GM19238 (cell line): ENCODE results near the gene NFIA.

Experiments used
- DNase-seq: peaks from one replicate; pipeline ENCODE4 v3.0.0; 2011; ENCODE audit warnings: low spot score; ENCODE audit not compliant: insufficient read length

The NFIA gene

DNA sequence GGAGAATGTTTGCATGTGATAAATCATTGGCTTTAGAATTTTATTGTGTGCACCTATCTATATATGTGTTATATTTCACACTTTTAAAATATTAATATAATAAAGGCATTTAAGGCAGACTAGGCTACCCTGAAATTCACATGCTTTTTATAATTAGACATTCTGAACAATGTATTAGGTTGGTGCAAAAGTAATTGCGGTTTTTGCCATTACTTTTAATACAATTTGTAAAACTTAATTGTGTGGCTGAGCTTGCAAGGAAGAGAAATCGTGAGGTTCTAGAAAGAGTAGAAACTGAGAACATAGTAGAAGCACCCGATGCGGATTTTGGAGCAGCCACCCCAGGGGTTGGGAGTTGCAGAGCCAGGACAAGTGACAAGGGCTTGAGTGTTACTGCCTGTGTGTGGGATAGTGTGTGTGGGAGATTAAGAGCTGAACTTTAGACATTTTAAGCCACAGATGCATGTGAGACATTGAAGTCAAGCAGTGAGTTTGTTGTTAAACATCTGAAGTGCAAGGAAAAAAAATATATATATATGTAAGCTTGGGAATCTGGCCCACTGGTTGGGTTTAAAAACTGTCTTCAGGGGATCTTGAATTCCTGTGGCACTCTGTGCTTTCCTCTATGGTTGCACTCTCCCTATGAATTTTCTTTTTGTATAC, 398.0 kb downstream of the NFIA start:
- DNase-seq: no peak

DNA sequence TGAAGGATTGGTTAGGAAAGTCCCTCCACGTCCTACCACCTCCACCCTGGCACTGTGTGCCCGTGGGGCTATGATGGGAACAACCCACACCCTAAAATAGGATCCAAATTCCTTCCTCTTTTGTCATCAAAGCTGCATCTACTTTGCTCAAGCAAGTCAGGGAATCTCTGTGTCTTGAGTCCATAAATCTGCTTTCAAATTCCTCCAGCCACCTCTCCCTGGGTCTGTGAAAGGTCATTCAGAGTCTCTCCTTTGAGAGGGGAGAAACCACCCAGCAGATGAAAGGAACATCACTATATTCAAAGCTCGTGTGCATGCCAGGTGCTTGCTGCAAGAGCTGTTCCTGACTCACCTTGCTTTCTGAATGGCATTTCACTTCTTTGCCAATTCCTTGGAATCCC, 399.0 kb downstream of the NFIA start:
- DNase-seq: no peak

- no peak for DNase-seq
Measured at GRCh38 chr1:61482170-61482734, 399.9 kb downstream of the NFIA start.

GRCh38 chr1:61486783-61487536, 404.6 kb downstream of the NFIA start:
- DNase-seq: no peak

DNA sequence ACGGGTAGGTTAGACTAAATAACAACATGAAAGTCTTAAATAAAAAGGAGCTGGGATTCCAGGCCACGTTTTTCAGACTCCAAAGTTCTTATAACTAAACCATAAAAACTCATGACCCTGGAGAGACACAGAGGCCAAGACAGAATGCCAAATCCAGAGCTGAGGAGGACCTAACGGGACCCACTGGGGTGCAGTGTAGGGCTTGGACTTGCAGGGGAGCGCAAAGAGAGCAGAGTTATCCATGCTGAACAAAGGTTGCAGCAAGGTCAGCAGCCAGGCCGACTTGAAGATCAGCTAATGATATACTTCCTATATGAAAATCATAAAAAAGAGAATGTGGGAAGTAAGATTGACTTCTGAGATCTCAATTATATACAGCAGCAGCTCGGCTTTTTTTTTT, 405.4 kb downstream of the NFIA start:
- DNase-seq: no peak

DNA sequence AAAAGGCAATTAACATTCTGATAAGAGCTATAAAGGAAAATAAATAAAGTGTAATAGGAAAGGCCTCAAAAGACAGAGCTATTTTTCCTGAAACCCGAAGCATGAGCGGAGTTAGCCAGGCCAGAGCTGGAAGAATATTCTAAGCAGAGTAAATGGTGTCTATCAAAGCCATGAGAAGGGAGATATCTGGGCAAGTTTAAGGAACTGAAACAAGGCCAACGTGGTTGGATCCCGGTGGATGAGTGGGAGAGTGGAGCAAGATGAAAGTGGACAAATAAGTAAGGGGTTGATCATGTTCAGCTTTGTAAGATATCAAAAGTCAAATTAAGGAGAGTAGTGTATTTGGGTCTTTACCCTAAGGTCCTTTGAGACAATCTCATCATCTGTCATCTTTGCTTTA, 408.6 kb downstream of the NFIA start:
- no peak for DNase-seq

- DNase-seq: no peak
Measured at GRCh38 chr1:61491497-61491896, 409.1 kb downstream of the NFIA start.

DNA sequence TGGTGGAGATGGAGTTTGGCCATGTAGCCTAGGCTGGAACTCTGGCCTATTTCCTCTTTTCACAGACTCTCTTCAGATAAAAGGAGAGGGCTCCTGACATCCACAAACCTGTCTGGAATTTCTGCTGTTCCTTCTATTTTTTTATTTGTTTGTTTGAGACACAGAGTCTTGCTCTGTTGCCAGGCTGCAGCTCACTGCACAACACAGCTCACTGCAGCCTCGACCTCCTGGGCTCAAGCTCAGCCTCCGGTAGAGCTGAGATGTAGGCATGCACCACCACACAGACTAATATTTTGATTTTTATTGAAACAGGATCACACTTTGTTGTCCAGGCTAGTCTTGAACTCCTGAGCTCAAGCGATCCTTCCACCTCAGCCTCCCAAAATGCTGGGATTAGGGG, 411.6 kb downstream of the NFIA start:
- DNase-seq: no peak

DNA sequence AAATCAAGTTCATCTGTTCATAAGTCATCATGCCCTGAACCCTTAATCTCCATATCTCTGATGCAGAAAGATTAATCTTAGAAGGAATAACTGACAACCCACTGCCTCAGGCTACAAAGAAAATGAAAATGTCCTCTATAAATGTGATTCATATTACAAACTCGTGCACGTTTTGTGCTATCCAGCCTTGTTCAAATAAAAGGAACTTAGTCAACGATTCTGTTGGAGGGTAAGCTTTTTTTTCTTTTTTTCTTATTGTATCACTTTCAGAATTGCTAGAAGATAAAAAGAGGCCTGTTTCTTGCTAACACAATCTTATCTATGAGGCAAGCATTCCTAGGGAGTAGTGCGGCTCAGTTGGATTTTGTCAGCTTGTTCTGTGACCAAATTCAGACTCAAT, 414.1 kb downstream of the NFIA start:
- no peak for DNase-seq

GRCh38 chr1:61497013-61497412, 414.7 kb downstream of the NFIA start:
- no peak for DNase-seq

- DNase-seq: no peak
Measured at GRCh38 chr1:61498342-61498741, 416.0 kb downstream of the NFIA start.

DNA sequence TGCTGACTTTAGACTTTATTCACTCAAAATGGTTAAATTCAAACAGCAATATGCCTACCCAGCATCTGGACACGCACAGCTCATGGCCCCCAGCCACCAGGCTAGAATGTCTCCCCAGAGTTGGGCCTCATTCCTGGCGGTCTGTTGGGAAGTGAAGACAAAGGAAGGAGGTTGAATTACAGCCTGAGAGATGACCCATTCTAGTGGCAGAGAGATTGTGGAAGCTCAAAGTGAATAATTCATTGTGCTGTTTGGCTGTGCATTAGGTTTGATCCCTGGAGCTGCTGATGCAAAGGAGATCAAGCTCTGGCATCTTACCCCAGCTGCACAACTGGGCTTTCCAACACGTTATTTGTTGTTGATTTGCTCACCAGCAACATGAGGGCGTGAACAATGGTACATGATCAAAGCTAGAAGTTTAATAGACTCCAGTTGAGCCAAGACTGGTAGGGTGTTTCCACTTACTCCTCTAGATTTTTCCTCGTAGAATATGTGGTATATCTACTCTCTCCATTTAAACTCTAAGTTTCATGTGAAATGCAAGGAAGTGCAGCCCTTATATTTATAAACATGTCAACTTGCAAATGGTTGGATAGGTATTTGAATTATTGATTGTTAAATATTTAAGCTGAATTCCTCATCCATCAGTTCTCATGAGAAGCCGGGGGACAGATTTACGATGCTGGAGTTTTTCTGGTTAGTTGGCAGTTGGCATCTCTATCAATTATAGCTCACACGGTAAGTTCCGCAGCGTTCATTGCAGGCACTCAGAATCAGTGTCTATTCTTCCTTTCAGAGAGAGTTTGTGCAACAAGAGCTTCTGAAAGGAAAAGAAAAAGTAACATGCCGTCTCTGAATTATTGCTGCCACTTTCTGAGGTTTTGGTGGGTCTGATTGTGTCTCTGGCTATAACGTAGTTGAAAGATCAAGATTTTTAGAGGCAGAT, 419.9 kb downstream of the NFIA start:
- DNase-seq: no peak

DNA sequence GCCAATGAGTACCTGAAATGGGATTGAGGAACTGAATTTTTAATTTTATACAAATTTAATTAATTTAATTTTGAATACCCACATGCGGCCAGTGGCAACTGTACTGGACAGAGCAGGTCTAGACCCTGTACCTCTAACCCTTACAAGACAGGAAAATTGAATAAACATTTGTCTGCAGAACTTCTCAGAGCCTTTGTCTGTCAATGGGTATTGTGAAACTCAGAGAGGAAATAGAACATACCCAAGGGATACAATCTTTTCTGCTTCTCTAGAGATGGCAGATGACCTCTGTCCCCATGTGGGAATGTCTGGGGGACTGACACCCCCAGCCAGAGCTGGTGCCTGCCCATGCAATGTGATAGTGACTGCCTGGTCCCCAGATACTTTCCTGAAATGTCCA, 421.9 kb downstream of the NFIA start:
- no peak for DNase-seq

- no peak for DNase-seq
Measured at GRCh38 chr1:61504852-61505390, 422.6 kb downstream of the NFIA start.

DNA sequence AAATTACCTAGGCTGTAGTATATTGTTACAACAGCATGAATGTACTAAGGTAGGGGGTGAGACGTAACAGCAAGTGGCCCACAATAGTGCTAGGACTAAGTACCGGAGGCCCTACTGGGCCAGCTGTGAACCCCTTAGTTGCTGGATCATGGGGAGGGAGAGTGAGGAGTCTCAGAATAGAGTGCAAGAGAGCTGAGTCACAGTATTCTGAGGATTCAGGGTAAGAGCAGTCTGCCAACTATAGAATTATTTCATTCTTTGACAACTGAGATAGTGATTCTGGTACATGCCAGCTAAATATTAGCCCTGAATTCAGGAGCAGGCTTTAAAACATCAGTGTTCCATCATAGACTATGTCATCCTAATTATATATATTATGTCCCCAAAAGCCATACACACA, 423.9 kb downstream of the NFIA start:
- DNase-seq: no peak

GRCh38 chr1:61506944-61507500, 424.7 kb downstream of the NFIA start:
- DNase-seq: no peak
